IPS DF 6.9 (cell line): ENCODE measurements around the gene GANC.
"Not testable (repeated sequence)": the region's sequence is repeated elsewhere in the genome, so short reads cannot be mapped to it uniquely, and the experiment has no call there.

Experiments
- DNase-seq: peaks from one replicate; pipeline ENCODE4 v3.0.0-alpha.2; 2013; ENCODE audit warnings: low read depth, low spot score
- H3K27ac ChIP-seq: one replicate; pipeline ENCODE4 v1.5.1; 2013; ENCODE audit warnings: low read length, control low read depth
- H3K27me3 ChIP-seq: 2 replicates; pipeline ENCODE4 v1.6.1; 2013; ENCODE audit warnings: mild to moderate bottlenecking, low read length; ENCODE audit not compliant: control insufficient read depth, insufficient read depth
- H3K36me3 ChIP-seq: 2 replicates; pipeline ENCODE4 v1.6.1; 2013; ENCODE audit warnings: low read length; ENCODE audit not compliant: control insufficient read depth, insufficient read depth
- H3K4me1 ChIP-seq: 2 replicates; pipeline ENCODE4 v1.6.1; 2013; ENCODE audit warnings: low read length; ENCODE audit not compliant: control insufficient read depth, insufficient read depth
- H3K4me3 ChIP-seq: 2 replicates; pipeline ENCODE4 v1.5.1; 2013; ENCODE audit warnings: mild to moderate bottlenecking, low read length
- H3K9me3 ChIP-seq: 2 replicates; pipeline ENCODE4 v1.6.1; 2013; ENCODE audit warnings: low read length, inconsistent platforms; ENCODE audit not compliant: control insufficient read depth, insufficient read depth
- WGBS: extraction: QIAGEN DNeasy Blood & Tissue Kit; methylation state at CpG from one replicate; pipeline ENCODE4 v1.1.7; 2013; ENCODE audit warnings: mixed read lengths, missing lambda C conversion rate; ENCODE audit not compliant: insufficient read length, insufficient coverage; 5-methylcytosine and 5-hydroxymethylcytosine counted together

Gene GANC

DNA sequence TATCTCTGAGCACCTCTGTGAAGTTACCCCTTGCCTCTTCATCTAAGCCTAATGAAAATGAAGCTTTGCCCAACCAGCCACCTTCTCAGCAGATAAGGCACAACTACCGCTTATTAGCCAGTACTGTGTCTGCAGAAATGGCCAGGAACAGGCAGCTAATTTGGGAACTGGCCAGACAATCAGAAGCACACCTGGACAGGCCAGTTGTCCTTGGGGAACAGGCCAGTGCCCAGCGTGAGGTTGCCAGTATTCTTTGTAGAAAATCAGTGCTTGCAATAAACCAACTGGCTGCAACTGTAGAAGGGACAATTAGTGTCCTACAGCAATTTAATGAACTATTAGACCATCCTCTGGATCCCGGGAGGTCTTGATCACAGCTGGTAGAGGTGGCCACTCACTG is 10.7 kb downstream of the GANC start:
- no peaks in the 10 kb centered on the region for H3K36me3 ChIP-seq
- H3K4me1 ChIP-seq, result 0 out of 2 replicates have a peak, but pooled peaks cover 2% of the 10 kb centered on the region
- no peak for DNase-seq
- H3K27me3 ChIP-seq, result no peaks in the 10 kb centered on the region
- no peak overlapping the region for H3K27ac ChIP-seq
- H3K9me3 ChIP-seq, result no peaks in the 10 kb centered on the region
- no CpG with 5 or more reads among the region's 3 CpGs for WGBS
- no peak overlapping the region for H3K4me3 ChIP-seq

DNA sequence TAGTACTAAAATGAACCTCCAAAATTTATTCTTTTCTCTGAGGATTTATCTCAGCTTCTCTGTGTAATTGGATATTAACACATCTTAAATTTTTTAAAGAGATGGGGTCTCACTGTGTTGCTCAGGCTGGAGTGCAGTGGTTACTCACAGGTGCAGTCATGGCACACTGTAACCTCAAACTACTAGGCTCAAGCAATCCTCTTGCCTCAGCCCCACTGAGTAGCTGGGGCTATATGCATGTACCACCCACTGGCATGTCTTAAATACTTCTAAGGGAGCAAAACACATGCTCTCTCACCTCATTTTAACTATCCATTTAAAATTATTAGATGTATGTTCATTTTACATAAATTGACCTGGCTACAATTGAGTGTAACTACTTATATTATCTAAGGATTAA is 11.6 kb downstream of the GANC start:
- Histone ChIP-seq H3K36me3 (no peaks in the 10 kb centered on the region), H3K9me3 (no peaks in the 10 kb centered on the region), H3K27me3 (no peaks in the 10 kb centered on the region), H3K4me1 (0 out of 2 replicates have a peak, but pooled peaks cover 2% of the 10 kb centered on the region), H3K27ac (no peak overlapping the region), H3K4me3 (no peak overlapping the region)
- no peak for DNase-seq

DNA sequence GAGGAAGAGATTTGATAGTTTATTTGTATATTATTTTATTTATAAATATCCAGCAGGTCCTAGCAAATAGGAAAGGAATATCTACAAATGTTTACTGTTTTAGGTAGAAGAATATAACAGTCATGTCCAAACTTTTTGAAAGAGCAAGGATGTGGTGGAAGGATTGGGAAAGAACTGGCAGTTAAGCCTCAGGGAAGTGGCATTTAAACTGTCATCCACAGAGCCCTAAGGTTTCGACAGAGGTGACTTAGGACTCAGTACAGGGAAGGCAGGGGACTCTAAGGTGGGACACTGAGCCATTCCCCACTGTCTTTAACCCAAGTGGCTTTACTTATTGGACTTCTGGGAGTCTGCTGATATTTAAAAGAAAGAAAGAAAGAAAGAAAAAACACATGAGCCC is 12.0 kb downstream of the GANC start:
- Histone ChIP-seq H3K27ac (no peak overlapping the region), H3K4me3 (no peak overlapping the region), H3K36me3 (no peaks in the 10 kb centered on the region), H3K4me1 (0 out of 2 replicates have a peak, but pooled peaks cover 2% of the 10 kb centered on the region), H3K27me3 (no peaks in the 10 kb centered on the region), H3K9me3 (no peaks in the 10 kb centered on the region)
- no CpG with 5 or more reads among the region's 1 CpG for WGBS
- DNase-seq, result no peak

DNA sequence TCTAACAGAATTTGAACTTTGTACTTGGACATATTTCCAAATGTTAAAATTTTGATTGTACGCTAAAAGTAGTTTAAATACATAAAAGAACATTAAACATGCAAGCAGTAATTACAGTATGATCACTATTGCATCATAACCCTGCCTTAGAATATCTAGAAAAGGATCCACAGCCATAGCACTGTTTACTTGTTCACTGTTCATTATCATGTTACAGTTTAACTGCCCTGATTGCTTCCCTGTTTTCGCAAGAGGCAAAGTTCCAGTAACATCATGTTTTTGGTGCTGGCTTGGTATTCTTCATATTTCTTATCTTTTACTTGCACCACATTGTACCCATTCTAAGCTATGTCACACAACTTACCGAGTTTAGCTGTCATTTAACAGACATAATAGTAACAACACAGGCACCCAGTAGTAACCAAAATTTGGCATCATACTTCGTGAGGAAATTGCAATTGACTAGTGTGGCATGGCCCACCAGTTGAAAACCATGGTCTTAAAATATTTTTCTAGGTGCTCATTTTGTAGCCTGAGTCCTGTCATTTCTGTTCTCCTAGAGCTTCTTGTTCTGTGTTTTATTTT is 13.5 kb downstream of the GANC start:
- no CpG with 5 or more reads among the region's 4 CpGs for WGBS
- no peak for DNase-seq
- no peaks in the 10 kb centered on the region for H3K27me3 ChIP-seq

DNA sequence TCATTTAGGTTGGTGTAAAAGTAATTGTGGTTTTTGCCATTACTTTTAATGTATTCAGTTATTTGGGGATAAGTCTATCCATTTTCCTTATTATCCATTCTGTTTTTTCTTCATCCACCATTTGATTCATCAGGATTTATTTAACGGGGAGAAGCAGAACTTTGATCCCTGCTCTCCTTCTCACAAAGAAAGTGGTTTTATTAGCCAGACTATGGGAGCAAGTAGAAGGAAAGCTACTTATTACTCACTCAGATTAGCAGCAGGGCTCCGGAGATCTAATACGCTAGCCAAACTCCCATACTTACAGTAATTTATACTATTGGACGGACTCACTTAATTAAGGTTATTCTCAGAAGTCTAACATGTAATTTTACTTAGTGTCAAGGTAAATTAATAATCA is 14.9 kb downstream of the GANC start:
- no peaks in the 10 kb centered on the region for H3K27me3 ChIP-seq
- no peak for DNase-seq
- no peak overlapping the region for H3K4me3 ChIP-seq
- 0 out of 2 replicates have a peak, but pooled peaks cover 2% of the 10 kb centered on the region for H3K4me1 ChIP-seq
- no peaks in the 10 kb centered on the region for H3K9me3 ChIP-seq
- no peaks in the 10 kb centered on the region for H3K36me3 ChIP-seq
- no peak overlapping the region for H3K27ac ChIP-seq
- no CpG with 5 or more reads among the region's 4 CpGs for WGBS

More for the DNA sequence above, 13.5 kb downstream of the GANC start:
- Histone ChIP-seq H3K27ac (no peak overlapping the region), H3K9me3 (no peaks in the 10 kb centered on the region), H3K4me1 (0 out of 2 replicates have a peak, but pooled peaks cover 2% of the 10 kb centered on the region), H3K36me3 (no peaks in the 10 kb centered on the region), H3K4me3 (no peak overlapping the region)

DNA sequence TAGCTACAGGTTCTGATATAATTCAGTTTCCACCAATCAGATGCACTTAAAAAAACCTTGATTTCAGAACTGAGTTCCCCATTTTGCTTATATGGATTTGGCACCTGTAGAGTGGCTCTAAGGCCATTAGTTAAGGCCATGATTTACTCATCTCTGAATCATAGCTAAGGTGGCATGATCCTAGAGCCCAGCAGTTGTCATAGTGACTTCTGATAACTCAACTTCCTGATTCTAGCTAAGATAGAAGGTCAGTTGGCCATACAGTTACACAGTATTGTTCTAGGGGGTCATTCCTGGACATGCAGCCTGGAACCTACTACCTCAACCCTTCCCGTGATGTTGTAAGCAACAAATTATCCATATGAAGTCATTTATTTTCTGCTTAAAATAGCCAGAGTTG is 16.2 kb downstream of the GANC start:
- Histone ChIP-seq H3K27me3 (no peaks in the 10 kb centered on the region), H3K36me3 (no peaks in the 10 kb centered on the region), H3K4me1 (no peaks in the 10 kb centered on the region), H3K4me3 (no peak overlapping the region), H3K27ac (no peak overlapping the region), H3K9me3 (no peaks in the 10 kb centered on the region)
- no CpG with 5 or more reads among the region's 1 CpG for WGBS
- DNase-seq, result no peak

DNA sequence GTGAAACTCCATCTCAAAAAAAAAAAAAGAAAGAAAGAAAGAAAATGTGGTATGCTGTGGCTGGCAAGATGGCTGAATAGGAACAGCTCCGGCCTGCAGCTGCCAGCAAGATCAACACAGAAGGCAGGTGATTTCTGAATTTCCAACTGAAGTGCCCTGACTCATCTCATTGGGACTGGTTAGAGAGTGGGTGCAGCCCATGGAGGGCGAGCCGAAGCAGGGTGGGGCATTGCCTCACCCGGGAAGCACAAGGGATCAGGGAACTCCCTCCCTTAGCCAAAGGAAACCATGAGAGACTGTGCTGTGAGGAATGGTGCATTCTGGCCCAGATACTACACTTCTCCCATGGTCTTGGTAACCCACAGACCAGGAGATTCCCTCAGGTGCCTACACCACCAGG is 28.0 kb downstream of the GANC start:
- not testable (repeated sequence) for H3K4me1 ChIP-seq, H3K36me3 ChIP-seq, H3K27ac ChIP-seq, H3K27me3 ChIP-seq, DNase-seq, H3K4me3 ChIP-seq, H3K9me3 ChIP-seq
- no CpG with 5 or more reads among the region's 4 CpGs for WGBS

DNA sequence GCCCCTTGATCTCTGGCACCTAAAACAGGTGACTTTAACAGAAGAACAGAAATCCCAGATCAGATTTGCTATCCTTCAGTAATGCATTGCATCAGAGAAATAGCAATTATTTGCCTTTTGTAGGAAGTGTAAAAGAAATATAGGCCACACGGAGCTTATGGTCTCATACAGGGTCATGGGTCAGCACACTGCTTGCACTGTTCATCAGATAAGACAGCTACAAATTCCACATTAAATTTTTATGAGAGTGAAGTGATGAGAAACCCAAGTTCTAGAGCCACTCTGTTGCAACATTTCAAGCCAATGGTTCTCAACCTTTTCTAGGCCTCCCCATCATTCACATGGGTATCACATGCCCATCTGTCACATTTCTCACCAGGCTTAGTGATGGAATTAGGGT is 33.7 kb downstream of the GANC start:
- H3K36me3 ChIP-seq, result no peaks in the 10 kb centered on the region
- no peaks in the 10 kb centered on the region for H3K27me3 ChIP-seq
- H3K4me3 ChIP-seq, result no peak overlapping the region
- H3K4me1 ChIP-seq, result no peaks in the 10 kb centered on the region
- no peak for DNase-seq
- WGBS, result no CpG with 5 or more reads among the region's 1 CpG
- no peak overlapping the region for H3K27ac ChIP-seq
- no peaks in the 10 kb centered on the region for H3K9me3 ChIP-seq

DNA sequence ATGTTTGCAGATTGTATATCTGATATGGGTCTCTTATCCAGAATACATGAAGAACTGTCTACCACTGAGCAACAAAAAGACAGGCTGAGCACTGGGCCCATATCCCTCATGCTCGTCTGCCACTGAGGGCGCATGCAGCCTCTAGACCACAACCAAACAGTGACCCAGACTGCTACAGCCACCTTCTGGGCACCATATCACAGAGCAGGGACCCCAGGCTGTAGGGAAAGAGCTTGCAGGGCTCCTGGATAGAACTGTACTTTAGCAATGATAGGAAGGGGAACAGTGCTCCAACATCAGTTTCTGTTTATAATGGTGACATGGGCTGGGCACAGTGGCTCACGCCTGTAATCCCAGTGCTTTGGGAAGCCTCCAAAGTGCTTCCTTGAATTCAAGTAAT is 40.5 kb downstream of the GANC start:
- no peaks in the 10 kb centered on the region for H3K4me1 ChIP-seq
- H3K36me3 ChIP-seq, result no peaks in the 10 kb centered on the region

DNA sequence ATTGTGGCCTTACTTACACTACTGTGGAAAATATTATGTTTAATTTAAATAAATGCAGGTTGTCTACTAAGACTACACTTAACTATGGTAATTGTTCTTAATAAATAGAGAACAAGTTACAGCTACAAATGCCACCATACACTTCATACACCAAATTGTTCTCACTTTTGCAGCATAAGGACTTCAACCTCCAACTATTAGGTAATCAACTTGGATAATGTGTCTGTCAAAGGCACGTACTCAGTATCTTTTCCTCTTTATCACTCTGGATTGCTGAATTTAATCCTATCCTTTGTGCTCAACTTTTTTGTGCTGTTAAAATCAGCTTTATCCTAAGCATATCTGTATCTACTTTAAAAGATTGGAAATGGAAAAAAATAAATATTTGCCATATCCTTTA is 41.8 kb downstream of the GANC start:
- no peak for DNase-seq
- no peaks in the 10 kb centered on the region for H3K9me3 ChIP-seq
- H3K27ac ChIP-seq, result no peak overlapping the region
- H3K36me3 ChIP-seq, result no peaks in the 10 kb centered on the region
- no peaks in the 10 kb centered on the region for H3K27me3 ChIP-seq
- WGBS, result no CpG with 5 or more reads among the region's 1 CpG
- no peak overlapping the region for H3K4me3 ChIP-seq
- H3K4me1 ChIP-seq, result no peaks in the 10 kb centered on the region

More for the DNA sequence above, 40.5 kb downstream of the GANC start:
- H3K9me3 ChIP-seq, result no peaks in the 10 kb centered on the region
- no CpG with 5 or more reads among the region's 3 CpGs for WGBS
- no peak overlapping the region for H3K4me3 ChIP-seq
- no peak overlapping the region for H3K27ac ChIP-seq
- DNase-seq, result no peak
- no peaks in the 10 kb centered on the region for H3K27me3 ChIP-seq

DNA sequence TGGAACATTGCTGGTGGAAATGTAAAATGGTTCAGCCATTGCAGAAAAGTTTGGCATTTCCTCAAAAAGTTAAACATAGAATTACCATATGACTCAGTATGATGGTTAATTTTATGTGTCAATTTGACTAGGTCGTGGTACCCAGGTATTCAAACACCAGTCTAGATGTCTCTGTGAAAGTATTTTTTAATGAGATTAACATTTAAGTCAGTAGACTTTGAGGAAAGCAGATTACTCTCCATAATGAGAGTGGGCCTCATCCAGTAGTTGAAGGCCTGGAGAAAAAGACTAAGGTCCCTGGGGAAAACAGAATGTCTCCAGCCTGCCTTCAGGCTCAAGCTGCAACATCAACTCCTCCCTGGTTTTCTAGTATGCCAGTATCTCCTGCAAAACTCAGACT is 42.5 kb downstream of the GANC start:
- no peaks in the 10 kb centered on the region for H3K9me3 ChIP-seq
- no peak for DNase-seq
- no peaks in the 10 kb centered on the region for H3K4me1 ChIP-seq
- no peaks in the 10 kb centered on the region for H3K27me3 ChIP-seq
- H3K36me3 ChIP-seq, result no peaks in the 10 kb centered on the region
- H3K27ac ChIP-seq, result no peak overlapping the region
- no peak overlapping the region for H3K4me3 ChIP-seq
- no CpG with 5 or more reads among the region's 1 CpG for WGBS
